H1 (cell line): ENCODE measurements around the gene AFAP1L2. TPM values are rescaled to one million over a fixed set of nuclear protein-coding genes. Genes with fewer than 3 reads are reported as not detected.

ENCODE experiments used
- CTCF ChIA-PET: fragments of 300-600 bp; sonication (Branson Sonifier 250); formaldehyde crosslinking; loops from one replicate; lab custom pipeline; 2021; ENCODE audit not compliant: partially characterized antibody; lab: Charles Lee
- POLR2A ChIA-PET: fragments of 300-600 bp; sonication (Branson Sonifier 250); formaldehyde crosslinking; loops from one replicate; lab custom pipeline; 2021; ENCODE audit warnings: inconsistent platforms; ENCODE audit not compliant: partially characterized antibody; lab: Charles Lee
- DNase-seq, 2 experiments: peaks; one replicate each; pipeline versions ENCODE4 v3.0.0 to v3.0.0-alpha.2; 2010 to 2022; ENCODE audit warnings: low spot score in 2 of 2, low read depth in 1 of 2, mixed read lengths in 1 of 2
- FAIRE-seq: peaks from 2 replicates; lab custom pipeline; 2011; peaks lifted over from hg19 to GRCh38; lab: Jason Lieb, UNC
- H2AFZ ChIP-seq: 2 replicates; pipeline ENCODE4 v1.8.1; 2012; ENCODE audit warnings: low read length, inconsistent platforms
- H2AK5ac ChIP-seq: 2 replicates; pipeline ENCODE4 v1.6.1; 2013; ENCODE audit warnings: low read depth, low read length
- H2BK120ac ChIP-seq: replicated peaks from 2 replicates; pipeline ENCODE3; 2013; ENCODE audit warnings: low read depth, low read length, inconsistent platforms
- H2BK12ac ChIP-seq: 2 replicates; pipeline ENCODE4 v1.6.1; 2013; ENCODE audit warnings: low read depth, low read length
- H2BK15ac ChIP-seq: 2 replicates; pipeline ENCODE4 v1.6.1; 2013; ENCODE audit warnings: low read length
- H2BK20ac ChIP-seq: 2 replicates; pipeline ENCODE4 v1.6.1; 2013; ENCODE audit warnings: low read length
- H2BK5ac ChIP-seq: 2 replicates; pipeline ENCODE4 v1.6.1; 2013; ENCODE audit warnings: low read depth, low read length
- H3K14ac ChIP-seq: 2 replicates; pipeline ENCODE4 v1.6.1; 2013; ENCODE audit warnings: inconsistent platforms; ENCODE audit not compliant: insufficient read length
- H3K18ac ChIP-seq: 2 replicates; pipeline ENCODE4 v1.6.1; 2013; ENCODE audit warnings: low read length; ENCODE audit errors: extremely low read depth
- H3K23ac ChIP-seq: 2 replicates; pipeline ENCODE4 v1.6.1; 2013; ENCODE audit warnings: inconsistent platforms; ENCODE audit not compliant: insufficient read length
- H3K23me2 ChIP-seq: 2 replicates; pipeline ENCODE4 v1.6.1; 2013; ENCODE audit warnings: low read depth, low read length
- H3K27ac ChIP-seq: 2 replicates; pipeline ENCODE4 v1.6.1; 2011; ENCODE audit warnings: low read depth, low read length, inconsistent platforms
- H3K27me3 ChIP-seq, 4 experiments: replicated peaks in 1 of 4; 1 replicate in 1 of 4; 2 replicates in 3 of 4; pipeline versions ENCODE4 v1.6.1 to v1.8.1; 2011 to 2013; ENCODE audit warnings: low read length in 3 of 4, mild to moderate bottlenecking in 3 of 4, inconsistent platforms in 2 of 4, mixed read lengths in 2 of 4, moderate library complexity in 1 of 4; ENCODE audit not compliant: control insufficient read depth in 3 of 4, insufficient read depth in 3 of 4; ENCODE audit errors: extremely low read depth in 1 of 4
- H3K36me3 ChIP-seq, 4 experiments: 2 replicates each; pipeline versions ENCODE4 v1.6.1 to v1.8.1; 2011 to 2013; ENCODE audit warnings: mild to moderate bottlenecking in 4 of 4, low read length in 3 of 4, moderate library complexity in 2 of 4, control low read depth in 1 of 4, inconsistent platforms in 1 of 4; ENCODE audit not compliant: insufficient read depth in 4 of 4, control insufficient read depth in 2 of 4
- H3K4ac ChIP-seq: replicated peaks from 2 replicates; pipeline ENCODE3; 2013; ENCODE audit warnings: low read length, low read depth, mixed read lengths, inconsistent platforms; ENCODE audit not compliant: insufficient read length
- H3K4me1 ChIP-seq, 4 experiments: replicated peaks in 1 of 4; 1 replicate in 1 of 4; 2 replicates in 3 of 4; pipeline versions ENCODE4 v1.6.1 to v1.8.1; 2011 to 2013; ENCODE audit warnings: low read length in 3 of 4, inconsistent platforms in 2 of 4, mixed read lengths in 1 of 4; ENCODE audit not compliant: insufficient read depth in 4 of 4, control insufficient read depth in 3 of 4
- H3K4me2 ChIP-seq, 2 experiments: 2 replicates each; pipeline versions ENCODE4 v1.6.1 to v1.8.1; 2011 to 2013; ENCODE audit warnings: low read depth in 2 of 2, low read length in 2 of 2, control low read depth in 1 of 2, inconsistent platforms in 1 of 2, mild to moderate bottlenecking in 1 of 2; ENCODE audit not compliant: insufficient read depth in 1 of 2
- H3K4me3 ChIP-seq, 4 experiments: fragments of 200-600, 300-600 bp in 1 of 4; sonication (generic), shearing (Covaris generic), sonication (Bioruptor Twin) in 1 of 4; 2 replicates each; pipeline versions ENCODE4 v1.5.1 to v1.8.1; 2011 to 2016; ENCODE audit warnings: low read length in 4 of 4, low read depth in 3 of 4, control low read depth in 2 of 4, inconsistent platforms in 2 of 4, mild to moderate bottlenecking in 2 of 4, mixed read lengths in 1 of 4, moderate library complexity in 1 of 4; ENCODE audit not compliant: insufficient read depth in 2 of 4; ENCODE audit errors: extremely low read depth in 1 of 4
- H3K56ac ChIP-seq: replicated peaks from 2 replicates; pipeline ENCODE3; 2013; ENCODE audit warnings: low read depth, mild to moderate bottlenecking, mixed read lengths, low read length, inconsistent platforms; ENCODE audit not compliant: insufficient read length
- H3K79me1 ChIP-seq: 2 replicates; pipeline ENCODE4 v1.6.1; 2013; ENCODE audit warnings: low read depth, low read length, control low read depth
- H3K79me2 ChIP-seq, 2 experiments: 2 replicates each; pipeline versions ENCODE4 v1.6.1 to v1.8.1; 2012 to 2013; ENCODE audit warnings: low read length in 2 of 2, mild to moderate bottlenecking in 2 of 2, inconsistent platforms in 1 of 2; ENCODE audit not compliant: insufficient read depth in 2 of 2, control insufficient read depth in 1 of 2
- H3K9ac ChIP-seq, 4 experiments: replicated peaks in 1 of 4; 1 replicate in 1 of 4; 2 replicates in 3 of 4; pipeline versions ENCODE4 v1.6.1 to v1.8.1; 2011 to 2013; ENCODE audit warnings: low read depth in 3 of 4, low read length in 3 of 4, control low read depth in 2 of 4, mild to moderate bottlenecking in 2 of 4, moderate library complexity in 2 of 4, inconsistent platforms in 1 of 4; ENCODE audit errors: extremely low read depth in 1 of 4
- H3K9me3 ChIP-seq, 2 experiments: 2 replicates each; pipeline versions ENCODE4 v1.6.1 to v1.8.1; 2012 to 2013; ENCODE audit warnings: mild to moderate bottlenecking in 2 of 2, moderate library complexity in 2 of 2, control low read depth in 1 of 2, inconsistent platforms in 1 of 2, low read depth in 1 of 2, low read length in 1 of 2, mixed read lengths in 1 of 2; ENCODE audit not compliant: insufficient read depth in 2 of 2
- H4K20me1 ChIP-seq, 2 experiments: replicated peaks in 1 of 2; 2 replicates each; pipeline versions ENCODE3 to v1.8.1; 2011 to 2013; ENCODE audit warnings: inconsistent platforms in 2 of 2, low read length in 2 of 2, mild to moderate bottlenecking in 1 of 2; ENCODE audit not compliant: insufficient read depth in 2 of 2, control insufficient read depth in 1 of 2
- H4K5ac ChIP-seq: 2 replicates; pipeline ENCODE4 v1.6.1; 2013; ENCODE audit warnings: low read length, low read depth, mixed read lengths, inconsistent platforms; ENCODE audit not compliant: insufficient read length
- H4K8ac ChIP-seq: 2 replicates; pipeline ENCODE4 v1.8.0; 2013; ENCODE audit warnings: mild to moderate bottlenecking, moderate library complexity, low read length, inconsistent platforms; ENCODE audit not compliant: insufficient read depth; ENCODE audit errors: extremely low read depth
- H4K91ac ChIP-seq: replicated peaks from 2 replicates; pipeline ENCODE3; 2013; ENCODE audit warnings: low read length, mixed read lengths, inconsistent platforms; ENCODE audit not compliant: insufficient read length
- BRCA1 ChIP-seq: IDR thresholded peaks from 2 replicates; pipeline ENCODE4 v1.6.1; 2012; ENCODE audit warnings: low read depth, low read length, improper control_type of control experiment
- CBX5 ChIP-seq: fragments of 300-800, 300-1000 bp; sonication (generic); IDR thresholded peaks from 2 replicates; pipeline ENCODE4 v1.7.1; 2016; ENCODE audit warnings: antibody characterized with exemption, low read length, low read depth
- CREB1 ChIP-seq: IDR thresholded peaks from 2 replicates; pipeline ENCODE4 v1.6.1; 2012; ENCODE audit warnings: inconsistent platforms
- HDAC2 ChIP-seq, 2 experiments: fragments of 300-600 bp in 1 of 2; sonication (generic) in 1 of 2; IDR thresholded peaks; 2 replicates each; pipeline ENCODE4 v1.6.1; 2011 to 2012; ENCODE audit warnings: low read depth in 2 of 2, low read length in 2 of 2, mild to moderate bottlenecking in 2 of 2, moderate library complexity in 2 of 2, borderline replicate concordance in 1 of 2, inconsistent platforms in 1 of 2
- PHF8 ChIP-seq: fragments of 200-600 bp; sonication (generic); conservative IDR thresholded peaks from 2 replicates; pipeline ENCODE4 v1.7.1; 2012; ENCODE audit warnings: low read depth, mild to moderate bottlenecking, inconsistent platforms, low read length, moderate library complexity
- POLR2AphosphoS5 ChIP-seq: IDR thresholded peaks from 2 replicates; pipeline ENCODE4 v1.6.1; 2011; ENCODE audit warnings: low read depth, low read length
- RXRA ChIP-seq: IDR thresholded peaks from 2 replicates; pipeline ENCODE4 v1.6.1; 2011; ENCODE audit warnings: low read depth, mild to moderate bottlenecking, low read length, moderate library complexity; ENCODE audit not compliant: insufficient read depth
- SP2 ChIP-seq: IDR thresholded peaks from 2 replicates; pipeline ENCODE4 v1.6.1; 2012; ENCODE audit warnings: mild to moderate bottlenecking, low read length, inconsistent platforms
- TAF7 ChIP-seq: optimal IDR thresholded peaks from 2 replicates; pipeline ENCODE3; 2011; ENCODE audit warnings: low read depth, mild to moderate bottlenecking, inconsistent platforms, low read length, moderate library complexity, borderline replicate concordance
- WGBS, 2 experiments: shearing (Covaris generic) in 1 of 2; methylation state at CpG; one replicate each; pipeline versions ENCODE4 v1.1.6 to v1.1.7; 2013 to 2015; ENCODE audit warnings: low lambda C conversion rate in 2 of 2, mixed read lengths in 2 of 2, inconsistent platforms in 1 of 2, low coverage in 1 of 2, missing lambda C conversion rate in 1 of 2; ENCODE audit not compliant: insufficient replicate concordance in 2 of 2, insufficient coverage in 1 of 2, insufficient read length in 1 of 2; ENCODE audit errors: extremely low coverage in 1 of 2, missing lambda C conversion rate in 1 of 2; 5-methylcytosine and 5-hydroxymethylcytosine counted together
- polyA plus RNA-seq, 7 experiments: library from polyadenylated mRNA; depleted of rRNA in 3 of 7; stranded (reverse) in 5 of 7; unstranded in 2 of 7; fragments of >200 nt in 5 of 7; fragments of 200-250 nt in 2 of 7; gene quantifications; 1 replicate in 5 of 7; 2 replicates in 1 of 7; 4 replicates in 1 of 7; pipeline versions ENCODE4 v1.2.1 to v1.2.3, GENCODE V29; 2011 to 2013; ENCODE audit warnings: missing spikeins in 2 of 7, mixed read lengths in 2 of 7
- total RNA-seq: library from RNA; stranded (reverse); fragmentation: NEBNext Ultra II Directional; extraction: Animal tissue kit (Norgen Biotek cat#: 25700); gene quantifications from 2 replicates; pipeline ENCODE4 v1.2.1, GENCODE V29; 2021
- TF ChIP-seq, protein P1 (sequence below): IDR thresholded peaks from 2 replicates; pipeline ENCODE4 v1.6.1; 2012; ENCODE audit warnings: inconsistent platforms
- TF ChIP-seq, protein P2 (sequence below): IDR thresholded peaks from 2 replicates; pipeline ENCODE4 v1.6.1; 2012; ENCODE audit warnings: low read length, inconsistent platforms

The AFAP1L2 gene
- total and polyA plus RNA-seq, 2 of the 8 experiments (the other 6 are each of a cell fraction or from before 2014, with no cell fraction given), result 3.9 to 6.4 TPM

DNA sequence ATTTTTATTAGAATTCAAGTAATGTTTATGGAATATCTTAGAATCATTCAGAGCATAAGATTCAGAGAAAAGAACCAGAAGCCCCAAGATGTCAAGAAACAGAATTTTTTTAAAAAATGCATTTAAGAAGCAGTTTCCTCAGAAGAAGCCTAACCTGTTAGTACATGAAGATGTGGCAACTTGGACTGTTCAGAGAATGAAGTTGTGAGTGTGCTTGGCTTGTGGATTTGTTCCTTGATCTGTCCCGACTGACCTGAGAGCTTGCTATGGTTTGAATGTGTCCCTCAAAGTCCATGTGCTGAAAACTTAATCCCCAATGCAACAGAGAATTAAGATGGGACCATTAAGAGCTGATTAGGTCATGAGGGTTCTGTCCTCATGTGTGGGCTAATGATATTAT lies 13.8 kb upstream of the AFAP1L2 start:
- Histone ChIP-seq H3K18ac (no peak overlapping the region), H3K9me3 (no peaks in the 10 kb centered on the region), H3K27ac (no peak overlapping the region), H3K23ac (no peak overlapping the region), H3K36me3 (no peaks in the 10 kb centered on the region), H4K8ac (no peak overlapping the region), H2BK15ac (no peak overlapping the region), H2BK120ac (no peak overlapping the region), H3K79me1 (no peaks in the 10 kb centered on the region), H4K20me1 (no peaks in the 10 kb centered on the region), H2BK20ac (no peak overlapping the region), H3K79me2 (no peaks in the 10 kb centered on the region), H4K91ac (no peak overlapping the region), H2BK5ac (no peak overlapping the region), H3K27me3 (peaks cover 0 to 1% (median 0%) of the 10 kb centered on the region in 4 experiments; a peak in 2 of 7 replicates), H3K23me2 (no peaks in the 10 kb centered on the region), H2BK12ac (no peak overlapping the region), H3K4me2 (no peak overlapping the region), H3K9ac (no peak overlapping the region), H3K14ac (no peak overlapping the region), H2AK5ac (no peak overlapping the region), H3K4me3 (no peak overlapping the region), H3K4ac (no peak overlapping the region), H4K5ac (no peak overlapping the region), H2AFZ (no peak overlapping the region), H3K4me1 (no peaks in the 10 kb centered on the region), H3K56ac (no peak overlapping the region)
- POLR2A ChIA-PET, result interaction anchor here (0.5 kb wide), 1 partner anchor 570 kb away, joined by 3 read pairs; no protein-coding TSS in a partner anchor
- CTCF ChIA-PET, result interaction anchor here (1.6 to 2.0 kb wide), 2 partner anchors 31 to 115 kb away, joined by 3 to 10 read pairs; no protein-coding TSS in a partner anchor
- FAIRE-seq, result no peak
- WGBS, 2 experiments, result 100% methylated on average over 1 of the region's 1 CpG; no CpG with 5 or more reads in 1 of the 2 experiments
- no peak for DNase-seq
- TF ChIP-seq BRCA1, result no peak
- TF ChIP-seq PHF8, result no peak
- TF ChIP-seq CBX5, result no peak
- TF ChIP-seq, protein P1, sequence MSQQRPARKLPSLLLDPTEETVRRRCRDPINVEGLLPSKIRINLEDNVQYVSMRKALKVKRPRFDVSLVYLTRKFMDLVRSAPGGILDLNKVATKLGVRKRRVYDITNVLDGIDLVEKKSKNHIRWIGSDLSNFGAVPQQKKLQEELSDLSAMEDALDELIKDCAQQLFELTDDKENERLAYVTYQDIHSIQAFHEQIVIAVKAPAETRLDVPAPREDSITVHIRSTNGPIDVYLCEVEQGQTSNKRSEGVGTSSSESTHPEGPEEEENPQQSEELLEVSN, result no peak
- TF ChIP-seq TAF7, result no peak
- no peak for TF ChIP-seq RXRA
- no peak for TF ChIP-seq CREB1
- TF ChIP-seq POLR2AphosphoS5, result no peak
- no peak for TF ChIP-seq SP2
- TF ChIP-seq, protein P2, sequence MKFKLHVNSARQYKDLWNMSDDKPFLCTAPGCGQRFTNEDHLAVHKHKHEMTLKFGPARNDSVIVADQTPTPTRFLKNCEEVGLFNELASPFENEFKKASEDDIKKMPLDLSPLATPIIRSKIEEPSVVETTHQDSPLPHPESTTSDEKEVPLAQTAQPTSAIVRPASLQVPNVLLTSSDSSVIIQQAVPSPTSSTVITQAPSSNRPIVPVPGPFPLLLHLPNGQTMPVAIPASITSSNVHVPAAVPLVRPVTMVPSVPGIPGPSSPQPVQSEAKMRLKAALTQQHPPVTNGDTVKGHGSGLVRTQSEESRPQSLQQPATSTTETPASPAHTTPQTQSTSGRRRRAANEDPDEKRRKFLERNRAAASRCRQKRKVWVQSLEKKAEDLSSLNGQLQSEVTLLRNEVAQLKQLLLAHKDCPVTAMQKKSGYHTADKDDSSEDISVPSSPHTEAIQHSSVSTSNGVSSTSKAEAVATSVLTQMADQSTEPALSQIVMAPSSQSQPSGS, result no peak
- no peak for TF ChIP-seq HDAC2 (IDR thresholded peaks at IDR 0.05; ENCODE audit: borderline replicate concordance in 1 of 2, low read depth in 2 of 2, low read length in 2 of 2)
